Adrenal gland (tissue), 12 donors: ENCODE results near the gene CD247. TPM values are rescaled to one million over a fixed set of nuclear protein-coding genes. Genes with fewer than 3 reads are reported as not detected.
A peak's percentile ranks its signal among the peaks of the same experiment; 100 is the strongest.

ENCODE experiments used
- DNase-seq, 7 donors: peaks; one replicate each; pipeline ENCODE4 v3.0.0-alpha.2; 2019 to 2020
- H3K27ac ChIP-seq, 5 donors: fragments of 200-600 bp; sonication (generic) in 4 of 5; 1 replicate in 3 of 5; 2 replicates in 2 of 5; pipeline versions ENCODE4 v1.5.1 to v1.8.0; 2016 to 2020; ENCODE audit warnings: mild to moderate bottlenecking in 1 of 5
- H3K27me3 ChIP-seq: fragments of 200-600 bp; 2 replicates; pipeline ENCODE4 v1.8.0; 2021
- H3K36me3 ChIP-seq, 2 donors: fragments of 200-600 bp; replicated peaks in 1 of 2; 1 replicate in 1 of 2; 2 replicates in 1 of 2; pipeline versions ENCODE4 v1.5.1 to v1.8.0; 2018 to 2022
- H3K4me1 ChIP-seq, 2 donors: fragments of 200-600 bp; replicated peaks in 1 of 2; 1 replicate in 1 of 2; 2 replicates in 1 of 2; pipeline versions ENCODE4 v1.5.1 to v1.8.0; 2018 to 2021
- H3K4me3 ChIP-seq, 4 donors: fragments of 200-600 bp; sonication (generic) in 3 of 4; one replicate each; pipeline ENCODE4 v1.5.1; 2016 to 2018
- H3K9me3 ChIP-seq, 3 donors: fragments of 200-600 bp; sonication (generic) in 1 of 3; replicated peaks in 1 of 3; 1 replicate in 2 of 3; 2 replicates in 1 of 3; pipeline versions ENCODE4 v1.5.1 to v1.8.0; 2016 to 2021
- CTCF ChIP-seq, 6 experiments: fragments of 450-650 bp in 4 of 6; fragments of 200-600 bp in 2 of 6; sonication (generic) in 1 of 6; IDR thresholded peaks; 1 replicate in 5 of 6; 2 replicates in 1 of 6; pipeline versions ENCODE4 v1.5.1 to v1.8.0; 2016 to 2021; ENCODE audit warnings: antibody characterized with exemption in 6 of 6, mild to moderate bottlenecking in 2 of 6, moderate library complexity in 1 of 6
- POLR2A ChIP-seq, 2 donors: fragments of 450-650 bp; IDR thresholded peaks; one replicate each; pipeline ENCODE4 v1.6.1; 2017; ENCODE audit warnings: antibody characterized with exemption in 2 of 2, mild to moderate bottlenecking in 2 of 2, moderate library complexity in 1 of 2
- WGBS, 4 donors: extraction: QIAGEN DNeasy Blood & Tissue Kit in 2 of 4; methylation state at CpG; one replicate each; pipeline versions ENCODE4 v1.1.5 to v1.1.7; 2013 to 2017; 5-methylcytosine and 5-hydroxymethylcytosine counted together
- intact Hi-C, 2 donors: fragments of 100-400 bp; cut with DNase I; formaldehyde crosslinking; loops; one replicate each; pipeline versions ENCODE4 v1.14.1 to v1.15.0; 2022 to 2023
- polyA plus RNA-seq, 3 donors: library from polyadenylated mRNA; stranded (reverse); fragments of 200-250 nt in 2 of 3; fragments of 350-450 nt in 1 of 3; fragmentation: Illumina TruSeq in 1 of 3; extraction: RNeasy Lipid Tissue Mini Kit (QIAGEN cat#74804) in 1 of 3; gene quantifications; one replicate each; pipeline ENCODE4 v1.2.3, GENCODE V29; 2013 to 2014
- total RNA-seq, 9 donors: library from RNA; depleted of rRNA in 4 of 9; stranded (reverse); fragments of >200 nt in 4 of 9; fragments of 120-200 nt in 1 of 9; fragmentation: NEBNext Ultra II Directional in 1 of 9; extraction: Animal tissue kit (Norgen Biotek cat#: 25700) in 1 of 9; gene quantifications; one replicate each; pipeline versions ENCODE4 v1.1.0 to v1.2.4, GENCODE V29; 2013 to 2023
- donor health status: healthy with polysubstance abuse.
- donor health status: Bipolar disorder and iron deficiency.
- donor health status: DM: yes; HTN: yes; CAD: no.
- donor health status: DM: no; HTN: no; CAD: no.
- donor health status: DM: no; HTN: no; CAD: no.
- donor health status: DM: yes; HTN: yes; CAD: no.

CD247 gene
- total and polyA plus RNA-seq, 12 donors: 0.26 to 2.3 (median 1.2) TPM; not detected in 1

GRCh38 chr1:167401260-167401873 is 117.0 kb downstream of the CD247 start:
- Histone ChIP-seq H3K27ac (no peak overlapping the region), H3K4me3 (no peak overlapping the region), H3K36me3 (peaks cover 0 to 10% of the 10 kb centered on the region in 2 donors), H3K27me3 (no peaks in the 10 kb centered on the region), H3K4me1 (peaks cover 0 to 10% of the 10 kb centered on the region in 2 donors), H3K9me3 (no peaks in the 10 kb centered on the region)
- DNase-seq: peak; percentile 51 to 82 (median 71)
- 52 to 59% (median 56%) methylated on average over 8 of the region's 8 CpGs for WGBS, 4 donors
- intact Hi-C loops: loop anchor here in 1 of 2 donors (5.0 to 10.0 kb wide), 3 partner anchors 41 to 137 kb away; no protein-coding TSS in a partner anchor
- TF ChIP-seq POLR2A (IDR thresholded peaks at IDR 0.05): no peak
- TF ChIP-seq CTCF (IDR thresholded peaks at IDR 0.05): peak; percentile 42 to 67 (median 58)

GRCh38 chr1:167400359-167400953 is 117.9 kb downstream of the CD247 start:
- no peak for TF ChIP-seq CTCF (IDR thresholded peaks at IDR 0.05)
- TF ChIP-seq POLR2A (IDR thresholded peaks at IDR 0.05): no peak
- DNase-seq: no peak
- intact Hi-C loops: loop anchor here in 1 of 2 donors (5.0 to 10.0 kb wide), 3 partner anchors 42 to 136 kb away; no protein-coding TSS in a partner anchor
- H3K4me3 ChIP-seq: no peak overlapping the region
- no peaks in the 10 kb centered on the region for H3K27me3 ChIP-seq
- peaks cover 0 to 10% of the 10 kb centered on the region in 2 donors for H3K4me1 ChIP-seq
- no peak overlapping the region for H3K27ac ChIP-seq
- no peaks in the 10 kb centered on the region for H3K9me3 ChIP-seq
- 66 to 89% (median 80%) methylated on average over 2 of the region's 2 CpGs for WGBS, 4 donors
- H3K36me3 ChIP-seq: peaks cover 0 to 10% of the 10 kb centered on the region in 2 donors

GRCh38 chr1:167392200-167392696 is 126.1 kb downstream of the CD247 start:
- DNase-seq: no peak
- Histone ChIP-seq H3K9me3 (no peaks in the 10 kb centered on the region), H3K36me3 (peaks cover 0 to 4% of the 10 kb centered on the region in 2 donors), H3K4me1 (peaks cover 0 to 5% of the 10 kb centered on the region in 2 donors), H3K27ac (no peak overlapping the region), H3K27me3 (no peaks in the 10 kb centered on the region), H3K4me3 (no peak overlapping the region)
- intact Hi-C loops: no loop called here
- 93 to 97% (median 96%) methylated on average over 7 of the region's 7 CpGs for WGBS, 4 donors
- TF ChIP-seq POLR2A (IDR thresholded peaks at IDR 0.05) (no peak), CTCF (IDR thresholded peaks at IDR 0.05) (no peak)

GRCh38 chr1:167388976-167389375 is 129.4 kb downstream of the CD247 start:
- TF ChIP-seq CTCF (IDR thresholded peaks at IDR 0.05) (no peak), POLR2A (IDR thresholded peaks at IDR 0.05) (no peak)
- Histone ChIP-seq H3K27ac (no peak overlapping the region), H3K36me3 (peaks cover 0 to 4% of the 10 kb centered on the region in 2 donors), H3K27me3 (no peaks in the 10 kb centered on the region), H3K4me3 (no peak overlapping the region), H3K4me1 (peaks cover 0 to 9% of the 10 kb centered on the region in 2 donors), H3K9me3 (no peaks in the 10 kb centered on the region)
- DNase-seq: no peak
- intact Hi-C loops: no loop called here
- WGBS, 4 donors: 97 to 100% (median 98%) methylated on average over 1 of the region's 1 CpG
